NCI-H510A (cell line): Measurements from ENCODE around the gene KIF9.
"Not testable (repeated sequence)": the region's sequence is repeated elsewhere in the genome, so short reads cannot be mapped to it uniquely, and the experiment has no call there.

Experiments used
- DNase-seq: peaks from one replicate; lab custom pipeline; 2025; lab: John Stamatoyannopoulos, UW

Gene KIF9

GRCh38 chr3:47250309-47251060 is 32.1 kb downstream of the KIF9 start:
- no peak for DNase-seq

DNA sequence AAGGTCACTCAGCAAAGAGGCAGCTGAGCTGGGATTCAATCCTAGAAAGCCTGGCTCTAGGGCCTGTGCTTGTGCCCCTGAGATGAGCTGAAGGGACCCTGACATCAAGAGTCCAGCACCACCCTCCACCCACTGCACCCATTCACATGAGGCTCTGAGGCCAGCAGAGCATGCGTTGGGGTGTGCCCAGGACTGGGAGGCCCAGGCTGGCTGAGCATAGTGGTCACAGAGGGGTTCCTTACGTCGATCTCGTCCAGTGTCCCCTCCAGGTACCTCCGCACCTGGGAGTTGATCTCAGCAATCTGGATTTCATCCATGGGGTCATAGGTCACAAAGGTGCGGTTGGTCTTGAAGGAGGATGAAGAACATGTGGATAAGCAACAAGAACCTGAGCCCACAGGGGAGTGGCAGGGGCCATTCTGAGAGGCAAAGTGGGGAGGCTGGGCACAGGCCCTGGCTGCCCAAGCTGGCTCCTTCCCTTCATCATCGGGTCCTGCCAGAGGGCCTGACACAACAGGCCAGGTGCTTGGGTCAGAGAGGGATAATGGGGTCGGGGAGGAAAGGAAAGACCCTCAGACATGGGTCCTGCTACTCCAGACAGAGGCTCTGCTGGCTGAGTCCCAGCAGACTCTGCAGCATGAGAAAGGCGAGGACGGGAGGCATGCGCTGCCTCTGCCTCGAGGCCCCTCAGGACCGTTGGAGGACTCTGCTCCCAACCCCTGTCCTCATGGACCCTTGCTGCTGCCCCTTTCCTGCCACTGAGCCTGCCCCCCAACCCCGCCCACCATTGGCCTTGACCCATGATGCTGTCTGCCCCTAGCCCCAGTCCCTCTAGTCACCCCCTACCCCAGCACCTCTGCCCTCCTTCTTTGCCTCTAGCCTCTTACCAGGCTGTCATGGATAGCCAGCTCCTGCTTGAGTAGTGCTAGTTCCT is 35.2 kb downstream of the KIF9 start:
- no peak for DNase-seq

- no peak for DNase-seq
Measured at GRCh38 chr3:47245271-47245670, 37.3 kb downstream of the KIF9 start.

DNA sequence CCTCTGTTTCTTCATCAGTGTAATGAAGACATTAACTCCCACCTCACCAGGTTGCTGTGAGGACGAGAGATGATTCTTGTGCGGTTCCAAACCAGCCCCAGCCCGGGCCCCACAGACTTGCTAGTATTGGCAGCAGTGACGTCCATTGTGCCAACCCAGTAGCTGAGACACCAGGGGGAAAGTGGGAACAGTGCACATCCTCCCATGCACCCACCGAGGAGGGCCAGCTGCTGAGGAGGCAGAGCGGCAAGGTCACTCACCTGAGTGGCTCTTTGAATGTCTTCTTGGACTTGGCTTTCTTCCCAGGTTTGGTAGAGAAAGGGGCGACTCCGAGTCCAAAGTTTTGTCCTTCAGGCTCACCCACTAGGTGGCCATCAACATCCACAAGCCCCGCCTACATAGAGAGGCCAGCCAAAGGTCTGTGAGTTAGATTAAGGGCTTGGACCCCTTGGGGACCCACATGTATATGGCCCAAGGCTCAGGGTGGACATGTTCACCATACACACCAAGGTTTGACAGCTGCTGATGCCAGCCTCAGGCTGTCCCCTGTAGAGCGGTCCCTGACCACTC is 38.0 kb downstream of the KIF9 start:
- DNase-seq, result no peak

GRCh38 chr3:47243419-47244147 is 39.0 kb downstream of the KIF9 start:
- no peak for DNase-seq

GRCh38 chr3:47239929-47240328 is 42.7 kb downstream of the KIF9 start:
- no peak for DNase-seq

DNA sequence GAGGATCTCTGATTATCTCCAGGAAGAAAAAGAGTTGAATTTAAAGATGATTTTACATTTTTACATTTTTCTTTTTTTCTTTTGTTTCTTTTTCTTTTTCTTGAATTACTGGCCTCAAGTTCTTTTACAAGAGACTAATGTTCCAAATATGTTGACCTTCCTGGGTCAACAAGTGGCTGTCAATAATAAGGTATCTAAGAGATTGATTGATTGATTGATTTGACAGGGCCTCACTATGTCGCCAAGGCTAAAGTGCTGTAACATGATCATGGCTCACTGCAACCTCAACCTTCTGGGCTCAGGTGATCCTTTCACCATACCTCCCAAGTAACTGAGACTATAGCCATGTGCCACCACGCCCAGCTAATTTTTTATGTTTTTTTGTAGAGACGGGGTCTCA is 44.6 kb downstream of the KIF9 start:
- DNase-seq, result no peak

GRCh38 chr3:47228088-47228487 is 54.5 kb downstream of the KIF9 start:
- DNase-seq, result no peak

DNA sequence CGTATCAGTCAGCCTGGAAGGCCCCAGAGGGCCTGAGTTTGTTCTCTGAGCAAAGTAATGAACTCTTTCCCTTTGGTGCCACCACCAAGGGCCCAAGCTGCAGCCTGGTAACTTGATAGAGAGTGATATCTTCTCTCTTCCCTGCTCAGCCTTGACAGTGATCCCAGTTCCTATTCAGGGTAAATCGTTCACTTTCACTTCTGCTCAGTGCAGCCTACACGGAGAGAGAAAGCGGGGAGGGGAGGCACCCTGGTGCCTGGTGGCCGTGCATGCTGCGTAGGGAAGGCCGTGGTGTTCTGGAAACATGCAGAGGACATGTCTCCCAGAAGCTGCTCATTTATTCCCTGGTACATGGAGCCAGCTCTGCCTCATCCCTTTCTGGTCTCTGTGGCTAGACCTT is 54.9 kb downstream of the KIF9 start:
- DNase-seq, result no peak

GRCh38 chr3:47225310-47225906 is 57.2 kb downstream of the KIF9 start:
- DNase-seq, result no peak

DNA sequence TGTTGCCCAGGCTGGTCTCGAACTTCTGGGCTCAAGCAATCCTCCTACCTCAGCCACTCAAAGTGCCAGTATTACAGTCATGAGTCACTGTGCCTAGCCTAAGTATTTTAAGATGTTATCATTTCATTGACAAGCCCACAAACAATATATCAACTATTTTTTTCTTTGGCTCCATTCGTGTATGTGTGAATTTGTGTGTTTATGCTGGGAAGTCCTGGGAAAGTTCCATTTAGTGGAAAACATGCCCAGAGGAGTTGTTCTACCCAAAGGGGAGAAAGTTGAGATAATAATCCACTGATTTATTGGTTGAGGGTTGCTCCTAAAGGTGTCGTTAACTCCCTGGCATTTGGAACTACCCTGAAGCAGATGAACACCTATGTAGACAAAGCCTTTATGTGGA is 58.8 kb downstream of the KIF9 start:
- DNase-seq, result no peak

DNA sequence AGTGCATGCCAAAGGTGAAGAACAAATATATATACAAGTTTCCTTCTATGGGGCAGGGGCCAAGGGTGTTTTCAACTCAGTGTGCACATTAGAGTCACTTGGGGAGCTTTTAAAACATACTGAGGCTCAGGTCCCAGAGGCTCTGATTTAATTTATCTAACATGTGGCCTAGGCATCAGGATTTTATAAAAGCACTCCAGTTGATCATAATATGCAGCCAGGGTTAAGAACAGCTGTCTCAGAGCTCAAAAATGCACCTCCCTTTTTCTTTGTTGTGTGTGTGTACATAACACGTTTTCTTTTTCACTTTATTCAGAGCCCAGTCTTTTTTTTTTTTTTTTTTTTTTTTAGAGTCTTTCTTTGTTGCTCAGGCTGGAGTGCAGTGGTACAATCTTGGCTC is 60.8 kb downstream of the KIF9 start:
- no peak for DNase-seq

DNA sequence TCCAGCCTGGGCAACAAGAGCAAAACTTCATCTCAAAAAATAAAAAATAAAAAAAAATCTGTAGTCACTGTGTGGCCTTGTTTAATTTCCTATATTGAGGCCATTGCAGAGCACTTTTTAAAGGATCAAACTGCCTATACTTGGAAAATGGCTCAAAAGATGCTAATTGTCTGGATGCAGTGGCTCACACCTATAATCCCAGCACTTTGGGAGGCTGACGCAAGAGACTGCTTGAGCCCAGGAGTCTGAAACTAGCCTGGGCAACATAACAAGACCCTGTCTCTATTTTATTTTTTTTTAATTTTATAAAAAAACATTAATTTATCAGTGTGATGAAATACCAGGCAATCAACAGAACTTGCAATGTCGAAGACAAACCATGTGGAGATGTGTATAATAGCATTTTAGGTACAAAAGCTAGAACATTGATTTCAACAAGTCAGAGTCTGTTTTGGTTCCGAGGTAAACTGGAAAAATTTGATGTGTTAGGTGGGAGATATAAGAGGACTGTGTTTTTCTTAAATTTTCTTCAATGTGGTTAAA is 71.7 kb downstream of the KIF9 start:
- DNase-seq, result no peak

DNA sequence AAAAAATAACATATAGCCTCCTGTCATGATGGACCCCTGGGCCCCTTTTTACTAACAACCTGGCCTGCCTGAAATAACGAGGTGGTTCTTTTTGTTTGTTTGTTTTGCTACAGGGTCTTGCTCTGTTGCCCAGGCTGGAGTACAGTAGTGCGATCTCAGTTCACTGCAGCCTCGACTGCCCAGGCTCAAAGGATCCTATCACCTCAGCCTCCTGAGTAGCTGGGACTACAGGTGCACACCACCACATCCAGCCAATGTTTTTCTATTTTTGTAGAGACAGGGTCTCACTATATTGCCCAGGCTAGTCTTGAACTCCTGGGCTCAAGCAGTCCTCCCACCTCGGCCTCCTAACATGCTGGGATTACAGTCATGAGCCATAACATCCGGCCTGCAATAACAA is 76.6 kb downstream of the KIF9 start:
- not testable (repeated sequence) for DNase-seq

DNA sequence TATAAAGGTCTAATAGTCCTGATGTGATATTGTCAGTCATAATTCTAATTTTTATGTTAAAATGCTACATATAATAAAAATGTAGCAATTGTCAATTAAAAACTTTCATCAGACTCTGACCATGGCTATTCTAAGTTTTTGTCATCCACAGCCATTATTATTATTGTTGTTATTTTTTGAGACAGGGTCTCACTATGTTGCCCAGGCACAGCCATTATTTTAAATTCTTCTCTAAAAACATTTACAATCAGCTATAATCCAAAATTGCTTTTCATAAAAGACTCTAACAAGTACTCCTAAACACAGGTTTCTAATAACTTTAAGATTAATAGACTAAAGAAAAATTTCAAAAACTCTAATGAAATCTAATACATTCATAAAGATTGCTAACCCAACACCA is 77.7 kb downstream of the KIF9 start:
- no peak for DNase-seq

DNA sequence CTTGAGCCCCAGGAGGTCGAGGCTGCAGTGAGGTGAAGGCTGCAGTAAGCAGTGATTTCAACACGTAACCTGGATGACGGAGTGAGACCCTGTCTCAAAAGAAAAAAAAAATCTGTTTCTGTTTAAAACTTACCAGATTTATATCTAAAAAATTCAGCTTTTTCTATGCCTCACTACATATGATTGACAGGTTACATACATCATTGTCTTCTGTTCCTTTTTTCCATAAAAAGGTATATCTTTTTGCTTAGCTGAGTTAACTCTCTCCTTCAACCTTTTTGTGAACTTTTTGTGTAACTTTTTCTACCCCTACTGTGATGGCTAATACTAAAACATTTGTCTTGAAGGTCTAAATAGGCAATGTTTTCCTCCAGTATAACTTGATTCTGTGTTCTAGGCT is 80.1 kb downstream of the KIF9 start:
- no peak for DNase-seq

GRCh38 chr3:47197287-47197686 is 85.3 kb downstream of the KIF9 start:
- no peak for DNase-seq

- no peak for DNase-seq
Measured at GRCh38 chr3:47194994-47195393, 87.6 kb downstream of the KIF9 start.

GRCh38 chr3:47193871-47194859 is 88.4 kb downstream of the KIF9 start:
- no peak for DNase-seq

DNA sequence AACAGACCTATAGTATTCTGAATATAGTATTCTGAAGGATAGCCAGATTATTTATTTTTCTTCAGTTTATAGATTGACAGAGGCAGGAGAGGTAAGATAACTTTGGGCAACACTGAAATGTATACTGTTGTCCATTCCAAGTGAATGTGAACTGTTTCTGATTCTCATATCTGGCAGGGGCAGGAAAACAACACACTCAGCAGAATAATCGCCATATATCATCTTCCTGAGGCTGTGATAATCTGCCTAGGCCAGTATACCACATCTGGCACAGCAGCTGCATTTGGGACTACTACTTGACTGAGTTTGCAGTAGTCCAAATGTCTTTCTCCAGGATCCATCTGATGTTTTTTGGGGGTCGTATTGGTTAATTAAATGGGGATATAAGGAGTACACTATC is 96.3 kb downstream of the KIF9 start:
- DNase-seq, result no peak
